T-helper 9 cell (primary cell): Measurements from ENCODE around the gene SWT1.
"Not testable (repeated sequence)": the region's sequence is repeated elsewhere in the genome, so short reads cannot be mapped to it uniquely, and the experiment has no call there.

ENCODE experiments used
- DNase-seq: peaks from one replicate; pipeline ENCODE4 v3.0.0-alpha.2; 2020

Gene SWT1

DNA sequence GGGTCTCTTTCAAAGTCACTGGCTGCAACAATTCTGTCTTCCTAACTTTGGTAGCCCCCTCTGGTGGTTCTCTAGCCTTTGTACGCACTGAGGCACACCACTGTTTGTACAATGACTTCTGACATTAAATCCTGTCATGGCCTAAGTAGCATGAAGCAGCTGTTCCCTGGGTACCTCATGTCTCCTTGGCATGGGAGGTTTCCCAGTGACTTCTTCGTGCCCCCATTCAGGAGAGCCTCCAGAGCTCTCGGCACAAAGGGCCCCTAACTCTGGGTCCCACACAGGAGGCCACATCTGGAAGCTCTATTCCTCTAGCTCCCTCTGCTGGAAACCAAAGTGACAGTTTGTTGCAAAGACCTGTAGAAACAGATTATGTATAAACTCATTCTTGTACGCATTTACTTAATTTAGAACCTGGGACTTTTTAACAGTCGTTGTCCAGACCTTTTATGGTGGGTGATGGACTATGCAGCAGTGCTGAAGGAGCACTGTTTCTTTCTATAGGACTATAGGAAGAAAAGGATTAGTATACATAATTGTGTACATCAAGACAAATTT, 13.4 kb downstream of the SWT1 start:
- DNase-seq, result no peak

DNA sequence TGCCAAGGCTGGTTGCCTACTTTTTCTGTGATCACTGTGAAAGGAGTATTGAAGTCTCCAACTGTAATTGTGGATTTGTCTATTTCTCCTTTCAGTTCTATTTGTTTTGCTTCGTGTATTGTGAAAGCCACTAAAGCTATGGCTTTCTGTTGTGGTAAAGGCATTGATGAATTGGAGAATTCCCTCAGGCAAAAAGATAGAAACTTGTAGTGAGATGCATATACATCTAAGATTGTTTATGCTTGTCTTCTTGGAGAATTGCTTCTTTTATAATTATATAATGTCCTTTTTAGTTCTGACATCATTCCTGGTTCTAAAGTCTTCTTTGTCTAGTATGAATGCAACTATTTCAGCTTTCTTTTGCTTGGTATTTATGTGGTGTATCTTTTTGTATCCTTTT, 36.8 kb downstream of the SWT1 start:
- no peak for DNase-seq

DNA sequence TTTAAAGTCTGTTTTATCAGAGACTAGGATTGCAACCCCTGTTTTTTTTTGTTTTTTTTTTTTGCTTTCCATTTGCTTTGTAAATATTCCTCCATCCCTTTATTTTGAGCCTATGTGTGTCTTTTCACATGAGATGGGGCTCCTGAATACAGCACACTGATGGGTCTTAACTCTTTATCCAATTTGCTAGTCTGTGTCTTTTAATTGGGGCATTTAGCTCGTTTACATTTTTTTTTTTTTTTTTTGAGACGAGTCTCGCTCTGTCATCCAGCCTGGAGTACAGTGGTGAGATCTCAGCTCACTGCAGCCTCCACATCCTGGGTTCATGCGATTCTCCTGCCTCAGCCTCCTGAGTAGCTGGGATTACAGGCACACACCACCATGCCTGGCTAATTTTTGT, 41.7 kb downstream of the SWT1 start:
- not testable (repeated sequence) for DNase-seq

DNA sequence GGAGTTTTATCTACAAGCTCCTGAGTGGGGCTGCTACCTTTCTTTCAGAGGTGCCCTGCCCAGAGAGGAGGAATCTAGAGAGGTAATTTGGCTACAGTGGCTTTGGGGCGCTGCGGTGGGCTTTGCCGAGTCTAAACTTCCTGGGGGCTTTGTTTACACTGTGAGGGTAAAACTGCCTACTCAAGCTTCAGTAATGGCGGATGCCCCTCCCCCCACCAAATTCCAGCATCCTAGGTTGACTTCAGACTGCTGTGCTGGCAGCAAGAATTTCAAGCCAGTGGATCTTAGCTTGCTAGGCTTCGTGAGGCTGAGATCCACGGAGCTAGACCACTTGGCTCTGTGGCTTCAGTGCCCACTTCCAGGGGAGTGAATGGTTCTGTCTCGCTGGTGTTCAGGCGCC, 43.9 kb downstream of the SWT1 start:
- no peak for DNase-seq

DNA sequence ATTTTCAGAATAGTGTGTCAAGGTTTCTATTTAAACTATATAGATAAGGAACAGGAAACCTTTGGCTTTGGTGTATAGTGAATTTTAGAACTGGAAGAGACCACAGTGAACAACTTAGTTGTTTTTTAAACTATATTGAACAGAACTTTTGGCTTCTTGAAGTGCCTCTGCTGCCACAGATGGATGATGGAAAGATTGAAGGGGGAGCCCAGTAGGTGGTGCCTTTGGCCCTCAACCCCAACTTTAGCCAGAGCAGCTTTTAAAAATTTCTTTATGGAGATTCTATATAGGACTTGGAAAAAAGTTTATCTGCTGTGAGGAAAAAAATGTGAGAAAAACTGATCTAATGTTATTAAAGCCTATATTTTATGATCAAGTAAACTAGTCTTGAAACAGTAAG, 50.2 kb downstream of the SWT1 start:
- DNase-seq, result no peak

DNA sequence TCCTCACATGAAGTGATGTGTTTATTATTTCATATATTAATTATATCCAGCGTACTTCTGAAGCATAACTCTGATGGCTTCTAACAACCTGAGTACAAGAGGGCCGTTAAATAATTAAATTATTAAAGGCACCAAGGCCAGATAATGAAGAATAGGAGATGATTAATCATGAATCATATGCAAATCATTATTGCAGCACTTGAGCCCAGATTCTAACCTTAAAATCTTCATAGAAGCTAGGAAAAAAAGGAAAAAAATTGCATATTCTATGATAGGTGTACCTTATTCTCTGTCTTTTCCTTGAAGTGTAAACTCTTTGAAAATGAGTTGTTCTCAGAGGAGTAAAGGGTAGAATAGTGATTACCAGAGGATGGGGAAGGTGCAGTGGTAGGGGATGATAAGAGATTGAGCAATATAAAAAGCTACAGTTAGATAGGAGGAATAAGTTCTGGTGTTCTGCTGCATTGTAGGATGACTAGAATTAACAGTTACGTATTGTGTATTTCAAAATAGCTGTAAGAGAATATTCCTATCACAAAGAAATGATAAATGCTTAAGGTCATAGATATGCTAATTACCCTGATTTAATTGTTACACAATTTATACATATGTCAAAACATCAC, 51.1 kb downstream of the SWT1 start:
- DNase-seq, result no peak

DNA sequence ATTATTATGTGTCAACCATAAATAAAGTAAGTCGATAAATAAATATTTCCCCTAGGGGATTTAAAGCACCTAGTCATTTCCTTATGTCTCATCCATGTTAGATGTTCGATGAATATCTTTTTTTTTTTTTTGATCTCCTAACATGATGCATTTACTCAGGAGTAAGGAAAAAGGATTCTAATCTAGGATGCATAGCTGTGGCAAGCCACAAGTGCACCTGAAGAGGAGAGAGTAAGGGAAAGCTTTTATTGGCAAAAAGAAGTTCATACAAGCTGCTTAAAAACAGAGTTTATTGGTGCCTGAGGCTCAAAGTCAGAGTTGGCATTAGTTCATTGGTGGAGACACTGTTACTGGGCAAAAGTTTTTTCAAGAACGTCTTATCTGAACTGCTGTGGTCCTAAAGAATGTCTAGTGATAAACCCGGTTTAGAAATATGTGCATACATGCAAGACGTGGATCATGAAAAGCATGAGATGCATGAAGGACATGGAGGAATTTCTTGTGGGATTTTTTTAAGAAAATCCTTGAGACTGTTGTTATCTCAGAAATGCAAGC, 51.7 kb downstream of the SWT1 start:
- DNase-seq, result no peak

DNA sequence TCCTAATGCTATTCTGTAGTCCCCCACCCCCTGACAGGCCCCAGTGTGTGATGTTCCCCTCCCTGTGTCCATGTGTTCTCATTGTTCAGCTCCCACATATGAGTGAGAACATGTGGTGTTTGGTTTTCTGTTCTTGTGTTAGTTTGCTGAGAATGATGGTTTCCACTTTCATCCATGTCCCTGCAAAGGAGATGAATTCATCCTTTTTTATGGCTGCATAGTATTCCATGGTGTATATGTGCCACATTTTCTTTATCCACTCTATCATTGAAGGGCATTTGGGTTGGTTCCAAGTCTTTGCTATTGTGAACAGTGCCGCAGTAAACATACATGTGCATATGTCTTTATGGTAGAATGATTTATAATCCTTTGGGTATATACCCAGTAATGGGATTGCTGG, 52.4 kb downstream of the SWT1 start:
- not testable (repeated sequence) for DNase-seq

DNA sequence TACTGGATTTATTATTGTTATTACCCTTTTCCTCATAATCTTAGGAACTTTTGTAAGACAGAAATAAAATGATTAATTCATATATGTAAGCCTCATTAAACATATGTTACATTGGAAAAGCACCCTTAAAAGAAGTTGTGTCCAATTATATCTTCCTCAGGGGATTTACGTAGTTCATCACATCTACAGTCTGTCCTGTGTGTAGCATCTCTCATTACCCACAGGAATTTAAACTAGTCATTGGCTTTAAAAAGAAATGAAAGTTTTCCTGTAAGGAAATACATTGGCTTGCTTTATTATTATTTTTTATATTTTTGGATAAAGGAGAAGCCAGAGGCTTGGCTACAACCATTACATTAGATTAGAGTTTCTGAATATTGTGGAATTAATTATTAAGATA, 56.1 kb downstream of the SWT1 start:
- DNase-seq, result no peak

DNA sequence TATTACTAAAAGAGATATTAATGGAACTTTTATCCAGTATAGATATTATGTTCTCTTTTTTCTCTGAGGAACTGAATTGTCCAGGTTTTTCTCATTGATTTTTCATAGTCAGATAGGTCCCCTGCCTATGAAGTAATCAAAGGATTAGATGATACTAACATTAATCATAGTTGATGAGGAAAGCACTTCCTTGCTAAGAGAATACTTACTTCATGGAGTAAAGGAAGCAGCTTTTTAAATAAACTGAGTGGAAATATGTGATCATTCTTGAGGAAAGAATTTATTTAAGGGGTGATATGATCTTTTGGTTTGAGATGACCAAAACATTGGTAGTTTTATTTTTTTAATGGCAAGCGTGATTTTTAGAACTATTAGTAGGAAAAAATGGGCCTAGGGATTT, 58.9 kb downstream of the SWT1 start:
- DNase-seq, result no peak

DNA sequence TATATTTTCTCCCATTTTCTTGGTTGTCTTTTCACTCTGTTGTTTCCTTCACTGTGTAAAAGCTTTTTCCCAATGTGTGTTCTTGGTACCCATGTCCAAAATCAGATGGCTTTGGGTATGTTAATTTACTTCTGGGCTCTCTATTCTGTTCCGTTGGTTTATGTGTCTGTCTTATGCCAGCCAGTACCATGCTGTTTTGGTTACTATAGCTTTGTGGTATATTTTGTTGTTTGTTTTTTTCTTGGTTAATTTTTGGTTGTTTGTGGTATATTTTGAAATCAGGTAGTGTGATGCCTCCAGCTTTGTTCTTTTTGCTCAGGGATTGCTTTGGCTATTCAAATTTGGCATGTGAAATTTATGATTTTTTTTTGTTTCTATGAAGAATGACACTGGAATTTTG, 67.2 kb downstream of the SWT1 start:
- no peak for DNase-seq

DNA sequence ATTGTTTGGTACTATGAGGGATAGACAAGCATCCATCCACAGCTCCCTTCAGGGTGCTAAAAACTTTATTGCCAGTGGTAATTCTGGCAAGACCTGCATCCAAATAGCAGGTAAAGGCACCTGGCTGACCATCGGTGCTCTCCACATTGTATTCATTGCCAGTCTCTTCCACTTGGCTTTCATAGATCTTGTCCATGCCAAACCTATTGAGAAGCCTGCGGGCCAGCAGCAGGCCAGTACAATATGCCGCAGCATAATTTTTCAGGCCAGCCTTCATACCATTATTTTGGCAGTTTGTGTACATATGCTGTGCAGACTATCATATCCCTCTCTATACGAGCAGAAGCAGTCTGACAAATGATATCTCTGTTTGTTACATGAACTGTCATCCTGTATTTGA, 70.2 kb downstream of the SWT1 start:
- DNase-seq, result no peak

DNA sequence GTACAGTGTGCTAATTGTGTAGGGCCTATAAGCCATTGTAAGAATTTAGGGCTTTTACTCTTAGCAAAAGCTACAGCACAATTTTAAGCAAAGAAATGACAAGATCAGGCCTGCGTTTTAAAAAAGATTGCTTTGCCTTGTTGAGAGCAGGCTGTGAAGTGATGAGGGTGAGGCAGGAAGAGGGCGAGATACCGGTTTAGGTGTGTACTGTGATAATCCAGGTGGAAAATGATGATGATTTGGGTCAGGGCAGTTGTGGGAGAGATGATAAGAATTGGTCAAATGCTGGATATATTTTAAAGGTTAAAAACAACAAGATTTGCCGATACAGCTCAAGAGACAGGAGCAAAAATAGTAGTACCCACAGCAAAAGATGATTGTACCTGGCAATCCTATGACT, 72.0 kb downstream of the SWT1 start:
- no peak for DNase-seq

DNA sequence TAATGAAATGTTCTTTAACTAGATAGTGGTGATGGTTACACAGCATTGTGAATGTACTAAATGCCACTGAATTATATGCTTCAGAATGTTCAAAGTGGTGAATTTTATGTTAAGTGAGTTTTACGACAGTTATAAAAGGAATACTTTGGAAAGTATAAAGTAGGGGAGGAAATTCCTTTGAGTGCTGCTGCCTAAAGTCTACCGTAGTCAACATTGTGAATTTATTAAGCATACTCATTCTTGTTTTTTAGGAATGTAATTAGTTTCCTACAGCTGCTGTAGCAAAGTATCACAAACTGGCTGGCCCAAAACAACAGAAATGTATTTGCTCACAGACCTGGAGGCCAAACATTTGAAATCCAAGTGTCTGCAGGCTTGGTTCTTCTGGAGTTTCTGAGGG, 73.0 kb downstream of the SWT1 start:
- no peak for DNase-seq

DNA sequence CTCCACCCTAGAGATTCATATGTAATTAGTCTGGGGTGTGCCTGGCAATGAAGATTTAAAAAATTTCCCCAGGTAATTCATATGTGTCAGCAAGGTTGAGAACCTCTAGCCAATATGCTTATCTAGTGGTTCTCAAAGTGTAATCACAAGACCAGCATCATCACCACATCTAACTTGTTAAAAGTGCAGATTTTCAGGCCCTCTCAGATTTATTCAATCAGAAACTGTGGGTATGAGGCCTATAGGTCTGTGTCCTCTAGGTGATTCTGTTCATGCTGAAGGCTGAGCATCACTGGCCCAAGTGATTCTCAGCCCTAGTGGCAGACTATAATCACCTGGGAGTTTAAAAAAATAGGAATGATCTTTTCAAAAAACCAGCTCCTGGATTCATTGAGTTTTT, 75.9 kb downstream of the SWT1 start:
- DNase-seq, result no peak

DNA sequence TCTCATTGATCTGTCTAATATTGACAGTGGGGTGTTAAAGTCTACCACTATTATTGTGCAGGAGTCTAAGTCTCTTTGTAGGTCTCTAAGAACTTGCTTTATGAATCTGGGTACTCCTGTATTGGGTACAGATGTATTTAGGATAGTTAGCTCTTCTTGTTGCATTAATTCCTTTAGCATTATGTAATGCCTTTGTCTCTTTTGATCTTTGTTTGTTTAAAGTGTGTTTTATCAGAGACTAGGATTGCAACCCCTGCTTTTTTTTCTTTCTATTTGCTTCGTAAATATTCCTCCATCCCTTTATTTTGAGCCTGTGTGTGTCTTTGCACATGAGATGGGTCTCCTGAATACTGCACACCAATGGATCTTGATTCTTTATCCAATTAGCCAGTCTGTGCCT, 77.2 kb downstream of the SWT1 start:
- not testable (repeated sequence) for DNase-seq

DNA sequence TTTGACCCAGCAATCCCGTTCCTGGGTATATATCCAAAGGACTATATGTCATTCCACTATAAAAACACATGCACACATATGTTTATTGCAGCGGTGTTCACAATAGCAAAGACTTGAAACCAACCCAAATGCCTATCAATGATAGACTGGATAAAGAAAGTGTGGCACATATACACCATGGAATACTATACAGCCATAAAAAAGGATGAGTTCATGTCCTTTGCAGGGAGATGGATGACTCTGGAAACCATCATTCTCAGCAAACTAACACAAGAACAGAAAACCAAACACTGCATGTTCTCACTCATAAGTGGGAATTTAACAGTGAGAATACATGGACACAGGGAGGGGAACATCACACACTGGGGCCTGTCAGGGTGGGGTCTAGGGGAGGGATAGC, 80.2 kb downstream of the SWT1 start:
- not testable (repeated sequence) for DNase-seq

DNA sequence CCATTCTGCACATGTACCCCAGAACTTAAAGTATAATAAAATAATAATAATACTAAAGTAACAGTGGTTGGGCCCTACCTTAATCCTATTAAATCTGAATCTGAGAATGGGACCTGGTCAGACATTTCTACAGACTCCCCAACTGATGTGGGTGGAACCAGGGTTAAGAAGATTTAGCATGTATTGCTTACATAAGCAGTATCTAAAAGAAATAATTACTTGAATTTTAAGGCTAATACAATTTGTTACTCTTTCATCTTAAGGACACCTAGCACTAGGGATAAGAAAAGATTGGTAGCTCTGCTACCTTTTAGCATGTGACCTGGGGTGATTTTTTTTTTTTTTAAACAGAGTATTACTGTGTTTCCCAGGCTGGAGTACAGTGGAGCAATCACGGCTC, 80.7 kb downstream of the SWT1 start:
- DNase-seq, result no peak

DNA sequence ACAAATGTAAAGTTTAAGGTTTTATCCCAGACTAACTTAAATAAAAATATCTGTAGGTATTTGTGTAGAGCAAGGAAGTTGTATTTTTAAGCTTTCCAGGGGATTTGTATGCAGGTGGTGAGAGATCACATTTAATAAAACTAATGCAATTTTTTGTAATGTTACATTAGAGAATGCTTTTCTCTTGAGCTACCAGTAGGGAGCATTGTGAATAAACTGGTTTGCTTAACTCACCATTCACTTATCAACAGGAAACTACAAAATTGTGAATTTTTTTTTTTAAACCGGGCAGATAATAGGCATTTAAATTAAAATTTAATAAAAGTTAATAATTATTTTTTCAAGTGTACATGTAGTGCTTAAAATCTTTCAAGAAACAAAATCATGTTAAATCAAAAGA, 81.5 kb downstream of the SWT1 start:
- no peak for DNase-seq

DNA sequence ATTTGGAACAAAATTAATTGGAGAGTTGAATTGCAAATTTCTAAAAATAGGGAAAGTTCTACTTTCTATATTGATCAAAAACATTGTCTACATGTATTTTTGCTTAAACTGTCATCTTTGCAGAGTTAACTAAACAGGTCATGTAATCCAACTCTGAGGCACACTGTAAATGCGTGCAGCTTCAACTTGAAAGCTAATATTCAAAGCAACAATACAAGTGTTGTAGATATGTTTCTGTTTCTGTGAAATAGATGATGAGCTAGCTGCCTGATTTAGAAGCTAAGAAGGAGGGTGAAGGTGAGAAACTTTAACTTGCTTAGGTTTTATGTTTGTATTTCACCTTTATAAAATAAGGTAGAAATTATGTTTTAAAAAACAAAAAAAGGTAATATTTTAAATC, 82.9 kb downstream of the SWT1 start:
- DNase-seq, result no peak

DNA sequence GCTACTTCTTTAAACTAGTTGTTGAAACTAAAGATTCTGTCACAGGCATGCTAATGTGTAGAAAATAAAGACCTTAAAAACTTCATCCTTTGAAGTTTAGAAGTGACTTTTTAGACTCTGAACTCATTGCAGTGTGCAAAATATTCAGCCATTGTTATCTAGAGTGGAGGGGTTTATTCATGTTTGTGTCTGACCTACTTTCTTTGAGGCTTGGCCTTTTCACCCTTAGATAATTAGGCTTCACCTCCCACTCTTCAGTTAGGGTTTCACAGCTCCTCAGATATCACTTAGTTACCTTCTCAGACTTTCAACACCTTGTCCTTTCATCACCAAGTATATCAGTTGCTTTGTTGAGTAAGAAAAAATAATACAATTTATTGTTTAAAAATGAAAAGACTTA, 84.2 kb downstream of the SWT1 start:
- DNase-seq, result no peak

DNA sequence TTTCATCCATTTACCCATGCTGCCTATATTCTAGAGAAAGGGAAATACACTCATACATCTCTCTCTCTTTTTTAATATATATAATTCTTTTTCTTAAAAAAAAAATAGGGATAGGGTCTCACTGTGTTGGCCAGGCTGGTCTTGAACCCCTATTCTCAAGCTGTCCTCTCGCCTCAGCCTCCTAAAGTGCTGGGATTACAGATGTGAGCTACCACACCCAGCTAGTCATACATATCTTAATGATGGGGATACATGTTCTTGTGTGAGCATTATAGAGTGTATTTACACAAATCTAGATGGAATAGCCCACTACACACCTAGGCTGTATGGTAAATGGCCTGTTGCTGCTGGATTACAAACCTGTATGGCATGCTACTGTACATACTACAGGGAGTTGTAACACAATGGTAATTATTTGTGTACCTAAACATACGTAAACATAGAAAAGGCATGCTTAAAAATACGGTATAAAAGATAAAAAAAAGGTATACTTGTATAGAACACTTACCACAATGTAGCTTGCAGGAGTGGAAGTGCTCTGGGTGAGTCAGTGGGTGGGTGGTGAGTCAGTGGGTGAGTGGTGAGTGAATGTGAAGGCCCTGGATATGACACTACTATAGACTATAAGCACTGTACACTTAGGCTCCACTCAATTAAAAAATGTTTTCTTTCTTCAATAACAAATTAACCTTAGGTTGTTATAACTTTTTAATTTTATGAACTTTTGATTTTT, 87.2 kb downstream of the SWT1 start:
- no peak for DNase-seq

DNA sequence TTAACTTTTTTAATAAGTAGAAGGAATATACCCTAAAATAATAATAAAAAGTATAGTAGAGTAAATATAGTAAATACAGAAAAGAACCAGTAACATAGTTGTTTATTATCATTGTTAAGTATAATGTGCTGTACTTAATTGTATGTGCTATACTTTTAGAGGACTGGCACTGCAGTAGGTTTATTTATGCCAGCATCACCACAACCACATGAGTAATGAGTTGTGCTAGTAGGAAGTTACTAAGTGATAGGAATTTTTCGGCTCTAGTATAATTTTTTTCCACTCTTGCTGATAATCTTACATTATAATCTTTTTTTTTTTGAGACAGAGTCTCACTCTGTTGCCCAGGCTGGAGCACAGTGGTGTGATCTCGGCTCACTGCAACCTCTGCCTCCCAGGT, 88.5 kb downstream of the SWT1 start:
- no peak for DNase-seq

DNA sequence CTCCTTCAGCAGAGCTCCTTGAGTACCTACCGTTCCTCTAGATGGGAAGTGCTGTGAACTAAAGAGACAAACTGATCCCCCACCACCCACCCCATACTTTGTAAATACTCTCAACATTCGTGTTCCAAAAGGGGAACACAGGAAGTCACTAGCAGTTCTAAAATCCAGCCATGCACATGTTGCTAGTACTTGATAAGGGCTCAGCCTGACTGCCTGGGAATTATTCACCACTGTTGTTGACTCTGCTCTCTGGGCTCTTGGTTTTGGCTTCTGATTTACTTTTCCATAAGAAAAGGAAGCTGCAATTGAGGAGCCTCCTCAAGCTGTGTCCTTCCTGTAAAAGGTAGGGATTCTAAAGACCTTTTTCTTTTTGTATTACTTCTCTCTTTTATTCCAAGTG, 92.6 kb downstream of the SWT1 start:
- DNase-seq, result no peak
